SU-DHL-6 (cell line): Measurements from ENCODE around the gene TRUB1.

ENCODE experiments used
- H2AFZ ChIP-seq: fragments of 200-600 bp; sonication (generic); 2 replicates; pipeline ENCODE4 v1.6.1; 2014; ENCODE audit warnings: low read depth, mild to moderate bottlenecking, moderate library complexity, mixed read lengths, antibody characterized with exemption, low read length; ENCODE audit not compliant: severe bottlenecking
- H3F3A ChIP-seq: fragments of 200-600 bp; shearing (Covaris generic); 2 replicates; pipeline ENCODE4 v1.6.0; 2016; ENCODE audit warnings: antibody characterized with exemption, mild to moderate bottlenecking; ENCODE audit not compliant: insufficient read depth
- H3K27ac ChIP-seq: fragments of 200-600 bp; sonication (generic); 2 replicates; pipeline ENCODE4 v1.5.1; 2016; ENCODE audit warnings: low read depth, mild to moderate bottlenecking, low read length, moderate library complexity, mixed read lengths
- H3K27me3 ChIP-seq: fragments of 200-600 bp; sonication (generic), shearing (Covaris generic); 2 replicates; pipeline ENCODE4 v1.6.0; 2014; ENCODE audit warnings: mild to moderate bottlenecking, low read length
- H3K36me3 ChIP-seq: fragments of 200-600 bp; sonication (generic); 2 replicates; pipeline ENCODE4 v1.6.1; 2014; ENCODE audit warnings: mild to moderate bottlenecking, low read length, mixed read lengths
- H3K4me2 ChIP-seq: fragments of 300-600, 200-600 bp; shearing (Covaris generic), sonication (generic); 2 replicates; pipeline ENCODE4 v1.6.0; 2014; ENCODE audit warnings: low read length, low read depth, mild to moderate bottlenecking; ENCODE audit not compliant: poor library complexity, severe bottlenecking
- H3K4me3 ChIP-seq: fragments of 200-600 bp; sonication (generic); 2 replicates; pipeline ENCODE4 v1.5.1; 2014; ENCODE audit warnings: antibody characterized with exemption, low read length, mild to moderate bottlenecking, mixed read lengths; ENCODE audit not compliant: insufficient read depth, poor library complexity, severe bottlenecking
- H3K79me2 ChIP-seq: fragments of 200-600 bp; sonication (generic); 2 replicates; pipeline ENCODE4 v1.6.1; 2014; ENCODE audit warnings: mild to moderate bottlenecking, low read length, moderate library complexity; ENCODE audit not compliant: insufficient read depth
- H3K9ac ChIP-seq: fragments of 200-600 bp; sonication (generic); 2 replicates; pipeline ENCODE4 v1.7.0; 2014; ENCODE audit warnings: mild to moderate bottlenecking, low read length
- H3K9me2 ChIP-seq: fragments of 200-600 bp; sonication (generic); replicated peaks from 2 replicates; pipeline ENCODE4 v1.6.1; 2014; ENCODE audit warnings: low read length; ENCODE audit not compliant: insufficient read depth
- H3K9me3 ChIP-seq: fragments of 200-600 bp; sonication (generic); 2 replicates; pipeline ENCODE4 v1.6.1; 2014; ENCODE audit warnings: low read length, mixed read lengths; ENCODE audit not compliant: insufficient read depth
- H4K20me1 ChIP-seq: fragments of 200-600 bp; sonication (generic); 2 replicates; pipeline ENCODE4 v1.6.1; 2014; ENCODE audit warnings: low read depth, mild to moderate bottlenecking, antibody characterized with exemption, low read length, moderate library complexity, mixed read lengths
- CTCF ChIP-seq: fragments of 200-600 bp; sonication (generic); IDR thresholded peaks from one replicate; pipeline ENCODE4 v1.5.1; 2017; ENCODE audit warnings: antibody characterized with exemption, mild to moderate bottlenecking, low read length, moderate library complexity; ENCODE audit not compliant: insufficient read depth, poor library complexity, severe bottlenecking
- EZH2phosphoT487 ChIP-seq: fragments of 200-600 bp; sonication (generic), shearing (Covaris generic); conservative IDR thresholded peaks from 2 replicates; pipeline ENCODE4 v1.6.1; 2018; ENCODE audit warnings: mild to moderate bottlenecking, antibody characterized with exemption, low read length, moderate library complexity, mixed read lengths

TRUB1 gene

GRCh38 chr10:114957673-114958072, 19.7 kb downstream of the TRUB1 start:
- Histone ChIP-seq H3K79me2 (peaks cover 16% of the 10 kb centered on the region; the same call in 1 of the 2 replicates), H4K20me1 (0 out of 2 replicates have a peak, but pooled peaks cover 3% of the 10 kb centered on the region), H3K36me3 (peaks cover 5% of the 10 kb centered on the region), H3K9me3 (peaks cover 3% of the 10 kb centered on the region; the same call in 1 of the 2 replicates), H3K4me2 (no peak overlapping the region), H3F3A (no peaks in the 10 kb centered on the region), H3K9me2 (no peaks in the 10 kb centered on the region), H3K9ac (no peak overlapping the region), H3K27ac (no peak overlapping the region), H2AFZ (no peak overlapping the region), H3K27me3 (no peaks in the 10 kb centered on the region), H3K4me3 (no peak overlapping the region)
- TF ChIP-seq CTCF (no peak), EZH2phosphoT487 (no peak)

- Histone ChIP-seq H3K4me2 (no peak overlapping the region), H3K36me3 (peaks cover 10% of the 10 kb centered on the region), H3F3A (no peaks in the 10 kb centered on the region), H2AFZ (no peak overlapping the region), H4K20me1 (no peaks in the 10 kb centered on the region), H3K79me2 (peaks cover 18% of the 10 kb centered on the region; the same call in 1 of the 2 replicates), H3K4me3 (no peak overlapping the region), H3K9me2 (no peaks in the 10 kb centered on the region), H3K27me3 (no peaks in the 10 kb centered on the region), H3K9me3 (peaks cover 9% of the 10 kb centered on the region; the same call in 1 of the 2 replicates), H3K9ac (no peak overlapping the region), H3K27ac (no peak overlapping the region)
- TF ChIP-seq EZH2phosphoT487: no peak
- TF ChIP-seq CTCF: no peak
Observed at GRCh38 chr10:114962441-114962840, 24.4 kb downstream of the TRUB1 start.

GRCh38 chr10:114963908-114964307, 25.9 kb downstream of the TRUB1 start:
- H3K4me2 ChIP-seq: no peak overlapping the region
- no peaks in the 10 kb centered on the region for H3K27me3 ChIP-seq
- peaks cover 28% of the 10 kb centered on the region for H3K79me2 ChIP-seq
- peaks cover 10% of the 10 kb centered on the region for H3K36me3 ChIP-seq
- H3K9me2 ChIP-seq: no peaks in the 10 kb centered on the region
- TF ChIP-seq CTCF: no peak
- TF ChIP-seq EZH2phosphoT487: no peak
- no peaks in the 10 kb centered on the region for H3F3A ChIP-seq
- H3K4me3 ChIP-seq: no peak overlapping the region
- H4K20me1 ChIP-seq: no peaks in the 10 kb centered on the region
- no peak overlapping the region for H2AFZ ChIP-seq
- no peak overlapping the region for H3K9ac ChIP-seq
- no peak overlapping the region for H3K27ac ChIP-seq
- H3K9me3 ChIP-seq: peaks cover 9% of the 10 kb centered on the region; the same call in 1 of the 2 replicates
